Epithelial cell of proximal tubule (primary cell): ENCODE results near the gene TMEM161A. TPM values are rescaled to one million over a fixed set of nuclear protein-coding genes. Genes with fewer than 3 reads are reported as not detected.

Source experiments
- DNase-seq: peaks from one replicate; pipeline ENCODE4 v3.0.0-alpha.2; 2011; ENCODE audit warnings: low read depth
- H3K4me3 ChIP-seq: 2 replicates; pipeline ENCODE4 v1.5.1; 2011; ENCODE audit warnings: low read depth, mild to moderate bottlenecking, low read length
- total RNA-seq: library from RNA; depleted of rRNA; stranded (reverse); fragments of >200 nt; gene quantifications from 2 replicates; pipeline ENCODE4 v1.2.3, GENCODE V29; 2015
- TF ChIP-seq, protein P1 (sequence below): conservative IDR thresholded peaks from 2 replicates; pipeline ENCODE4 v1.5.1; 2012; ENCODE audit warnings: low read depth, mild to moderate bottlenecking, low read length

Gene TMEM161A
- total RNA-seq, 1 donor from 2014 or later, result 32.6 TPM

DNA sequence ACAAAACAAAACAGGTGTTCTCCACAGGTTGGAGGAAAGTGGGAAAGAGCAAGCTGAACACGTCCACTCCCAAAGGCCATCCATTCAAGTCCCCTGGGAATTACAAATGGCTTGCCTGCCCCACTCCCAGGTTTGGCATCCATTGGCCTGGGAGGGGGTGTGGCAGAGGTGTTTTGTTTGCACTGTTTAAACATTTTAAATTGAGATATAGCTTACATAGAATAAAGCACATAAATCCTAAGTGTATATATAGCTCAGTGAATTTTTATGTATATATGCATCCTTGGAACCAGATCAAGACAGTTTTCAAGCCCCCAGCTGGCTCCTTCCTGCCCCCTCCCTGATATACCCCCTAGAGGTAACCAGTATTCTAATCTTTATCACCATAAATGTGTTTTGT is 61.8 kb downstream of the TMEM161A start:
- TF ChIP-seq, protein P1, sequence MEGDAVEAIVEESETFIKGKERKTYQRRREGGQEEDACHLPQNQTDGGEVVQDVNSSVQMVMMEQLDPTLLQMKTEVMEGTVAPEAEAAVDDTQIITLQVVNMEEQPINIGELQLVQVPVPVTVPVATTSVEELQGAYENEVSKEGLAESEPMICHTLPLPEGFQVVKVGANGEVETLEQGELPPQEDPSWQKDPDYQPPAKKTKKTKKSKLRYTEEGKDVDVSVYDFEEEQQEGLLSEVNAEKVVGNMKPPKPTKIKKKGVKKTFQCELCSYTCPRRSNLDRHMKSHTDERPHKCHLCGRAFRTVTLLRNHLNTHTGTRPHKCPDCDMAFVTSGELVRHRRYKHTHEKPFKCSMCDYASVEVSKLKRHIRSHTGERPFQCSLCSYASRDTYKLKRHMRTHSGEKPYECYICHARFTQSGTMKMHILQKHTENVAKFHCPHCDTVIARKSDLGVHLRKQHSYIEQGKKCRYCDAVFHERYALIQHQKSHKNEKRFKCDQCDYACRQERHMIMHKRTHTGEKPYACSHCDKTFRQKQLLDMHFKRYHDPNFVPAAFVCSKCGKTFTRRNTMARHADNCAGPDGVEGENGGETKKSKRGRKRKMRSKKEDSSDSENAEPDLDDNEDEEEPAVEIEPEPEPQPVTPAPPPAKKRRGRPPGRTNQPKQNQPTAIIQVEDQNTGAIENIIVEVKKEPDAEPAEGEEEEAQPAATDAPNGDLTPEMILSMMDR, result no peak
- H3K4me3 ChIP-seq, result no peak overlapping the region
- no peak for DNase-seq

DNA sequence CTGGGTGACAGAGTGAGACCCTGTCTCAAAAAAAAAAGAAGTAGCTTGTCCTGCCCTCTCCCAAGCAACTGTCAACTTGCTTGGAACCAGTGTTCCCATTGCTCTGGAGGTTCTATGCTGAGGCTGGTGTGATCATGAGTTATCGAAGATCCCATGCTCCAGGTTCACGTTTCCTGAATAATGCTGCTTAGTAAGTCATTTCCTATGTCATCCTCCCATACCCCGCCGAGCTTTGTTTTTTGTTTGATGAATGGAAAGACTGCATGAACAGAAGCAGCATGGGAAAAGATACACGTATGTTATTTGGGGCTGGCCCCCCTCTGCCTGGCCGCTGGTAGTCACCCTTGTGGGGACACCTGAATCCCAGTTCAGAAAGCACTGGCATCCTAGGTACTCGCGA is 63.2 kb downstream of the TMEM161A start:
- no peak for DNase-seq

GRCh38 chr19:19074196-19074882 is 63.9 kb downstream of the TMEM161A start:
- TF ChIP-seq, protein P1, result no peak
- H3K4me3 ChIP-seq, result no peak overlapping the region
- DNase-seq, result no peak

More for the DNA sequence above, 63.2 kb downstream of the TMEM161A start:
- TF ChIP-seq, protein P1, result no peak
- H3K4me3 ChIP-seq, result no peak overlapping the region

DNA sequence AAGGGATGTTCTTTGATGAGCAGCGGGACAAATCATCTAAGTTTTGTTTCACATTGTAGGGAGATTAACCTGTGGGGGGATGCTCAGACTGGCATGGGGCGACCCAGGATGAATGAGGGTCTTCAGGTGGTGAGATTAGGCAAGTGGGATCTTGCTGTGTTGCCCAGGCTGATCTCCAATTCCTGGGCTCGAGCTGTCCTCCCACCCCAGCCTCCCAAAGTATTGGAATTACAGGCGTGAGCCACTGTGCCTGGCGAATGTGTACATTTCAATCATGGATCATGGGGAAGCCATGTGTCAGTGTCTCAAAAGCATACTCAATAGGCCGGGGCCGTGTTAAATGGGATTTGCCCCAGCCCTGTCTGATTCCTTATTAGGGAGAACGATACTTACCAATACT is 66.4 kb downstream of the TMEM161A start:
- no peak overlapping the region for H3K4me3 ChIP-seq
- TF ChIP-seq, protein P1, result no peak
- DNase-seq, result no peak

Other genes starting within 250 kb of the TMEM161A start
- 0.87 and 2.0 TPM in 2 replicates for gene CERS1, start 242.3 kb downstream of the TMEM161A start, total RNA-seq
- gene COPE, start 219.1 kb downstream of the TMEM161A start, total RNA-seq, result 312 and 318 TPM in 2 replicates
- 48.6 and 58.5 TPM in 2 replicates for gene DDX49, start 218.8 kb downstream of the TMEM161A start, total RNA-seq
- gene HOMER3, start 197.3 kb downstream of the TMEM161A start, total RNA-seq, result 85.9 and 106 TPM in 2 replicates
- gene SUGP2, start 105.0 kb downstream of the TMEM161A start, total RNA-seq, result 23.7 and 24.8 TPM in 2 replicates
- 48.1 and 91.2 TPM in 2 replicates for gene ARMC6, start 104.9 kb downstream of the TMEM161A start, total RNA-seq
- gene SLC25A42, start 74.5 kb downstream of the TMEM161A start, total RNA-seq, result 2.2 and 2.9 TPM in 2 replicates
- gene MEF2B, start 31.8 kb upstream of the TMEM161A start, total RNA-seq, result not detected in 2 replicates
- gene BORCS8, start 53.7 kb upstream of the TMEM161A start, total RNA-seq, result 26.0 and 27.4 TPM in 2 replicates
- gene RFXANK, start 53.8 kb upstream of the TMEM161A start, total RNA-seq, result 87.5 and 95.8 TPM in 2 replicates
- 25.9 and 28.5 TPM in 2 replicates for gene NR2C2AP, start 64.9 kb upstream of the TMEM161A start, total RNA-seq
- not detected in 2 replicates for gene NCAN, start 73.5 kb upstream of the TMEM161A start, total RNA-seq
- gene TM6SF2, start 134.8 kb upstream of the TMEM161A start, total RNA-seq, result not detected in 2 replicates
- 30.0 and 32.2 TPM in 2 replicates for gene SUGP1, start 182.0 kb upstream of the TMEM161A start, total RNA-seq
- gene MAU2, start 182.4 kb upstream of the TMEM161A start, total RNA-seq, result 14.7 and 22.0 TPM in 2 replicates